HCT116 (cell line): ENCODE measurements around the gene ATG5. TPM values are rescaled to one million over a fixed set of nuclear protein-coding genes. Genes with fewer than 3 reads are reported as not detected.

ENCODE experiments used
- ATAC-seq: fragments of 200-7000 bp; cut with Tn5 transposase; 2 replicates; pipeline ENCODE4 v1.9.1; 2020; ENCODE audit warnings: mild to moderate bottlenecking, moderate library complexity
- BruUV-seq: library from RNA; stranded (reverse); fragments of 400-500 nt; replicated peaks from 2 replicates; lab custom pipeline; 2021; lab: Mats Ljungman, UMichigan
- CTCF ChIA-PET: fragments of 300-600 bp; sonication (Branson Sonifier 250); formaldehyde crosslinking; loops from one replicate; lab custom pipeline; 2021; ENCODE audit warnings: antibody characterized with exemption; lab: Charles Lee
- POLR2A ChIA-PET: fragments of 300-600, 350-600 bp; sonication (Branson Sonifier 250); formaldehyde crosslinking; loops from one replicate; lab custom pipeline; 2021; ENCODE audit warnings: antibody characterized with exemption; lab: Charles Lee
- RAD21 ChIA-PET, 2 experiments: fragments of 300-600 bp; sonication (Branson Sonifier 250); formaldehyde crosslinking; loops; one replicate each; lab custom pipeline; 2023; ENCODE audit warnings: low total read pairs in 2 of 2; ENCODE audit not compliant: uncharacterized antibody in 2 of 2, unreplicated experiment in 2 of 2, low non-redundant PET in 1 of 2; lab: Charles Lee
- DNase-seq: peaks from one replicate; pipeline ENCODE4 v3.0.0-alpha.2; 2010; ENCODE audit warnings: low read depth, low spot score
- H2AFZ ChIP-seq: fragments of 200-600 bp; shearing (Covaris generic), sonication (generic); 2 replicates; pipeline ENCODE4 v1.6.1; 2017; ENCODE audit warnings: low read depth, mixed run types, mixed read lengths, antibody characterized with exemption, low read length; ENCODE audit not compliant: poor library complexity, severe bottlenecking
- H3K27ac ChIP-seq: 2 replicates; pipeline ENCODE4 v1.5.1; 2012; ENCODE audit warnings: low read depth, low read length
- H3K27me3 ChIP-seq: fragments of 200-600 bp; sonication (generic); 2 replicates; pipeline ENCODE4 v1.6.1; 2016; ENCODE audit warnings: mixed run types, low read length, mixed read lengths; ENCODE audit not compliant: insufficient read depth
- H3K36me3 ChIP-seq, 2 experiments: fragments of 200-500 bp in 1 of 2; fragments of 200-600 bp in 1 of 2; sonication (Bioruptor generic) in 1 of 2; sonication (generic) in 1 of 2; 2 replicates each; pipeline versions ENCODE4 v1.5.1 to v1.6.1; 2014 to 2016; ENCODE audit warnings: low read length in 2 of 2, inconsistent platforms in 1 of 2, mixed read lengths in 1 of 2, mixed run types in 1 of 2; ENCODE audit not compliant: insufficient read depth in 2 of 2, control insufficient read depth in 1 of 2
- H3K4me1 ChIP-seq, 2 experiments: fragments of 200-600 bp in 1 of 2; sonication (generic) in 1 of 2; 2 replicates each; pipeline versions ENCODE4 v1.5.1 to v1.6.1; 2012 to 2017; ENCODE audit warnings: low read length in 2 of 2, inconsistent platforms in 1 of 2, mild to moderate bottlenecking in 1 of 2, mixed read lengths in 1 of 2, mixed run types in 1 of 2, moderate library complexity in 1 of 2; ENCODE audit not compliant: insufficient read depth in 2 of 2, control insufficient read depth in 1 of 2
- H3K4me2 ChIP-seq: fragments of 200-600 bp; sonication (generic); 2 replicates; pipeline ENCODE4 v1.6.1; 2017; ENCODE audit warnings: mixed run types, low read length, mixed read lengths
- H3K4me3 ChIP-seq, 2 experiments: fragments of 200-600 bp in 1 of 2; sonication (generic) in 1 of 2; replicated peaks in 1 of 2; 2 replicates each; pipeline ENCODE4 v1.5.1; 2011 to 2016; ENCODE audit warnings: low read length in 2 of 2, control low read depth in 1 of 2, low read depth in 1 of 2, mild to moderate bottlenecking in 1 of 2, mixed read lengths in 1 of 2, mixed run types in 1 of 2
- H3K79me2 ChIP-seq: fragments of 200-600 bp; sonication (generic); 2 replicates; pipeline ENCODE4 v1.6.1; 2017; ENCODE audit warnings: mild to moderate bottlenecking, mixed run types, low read length, moderate library complexity, mixed read lengths; ENCODE audit not compliant: insufficient read depth
- H3K9ac ChIP-seq: fragments of 200-600 bp; sonication (generic); 2 replicates; pipeline ENCODE4 v1.6.1; 2016; ENCODE audit warnings: low read length, mixed read lengths
- H3K9me2 ChIP-seq: fragments of 200-600 bp; sonication (generic), shearing (Covaris generic); 2 replicates; pipeline ENCODE4 v1.6.1; 2017; ENCODE audit warnings: mixed run types, mild to moderate bottlenecking, moderate library complexity; ENCODE audit not compliant: insufficient read depth
- H3K9me3 ChIP-seq, 2 experiments: fragments of 200-500 bp in 1 of 2; fragments of 200-600 bp in 1 of 2; sonication (Bioruptor generic) in 1 of 2; sonication (generic) in 1 of 2; 2 replicates each; pipeline ENCODE4 v1.6.1; 2014 to 2017; ENCODE audit warnings: low read length in 2 of 2, mixed read lengths in 2 of 2, inconsistent platforms in 1 of 2, low read depth in 1 of 2, mild to moderate bottlenecking in 1 of 2, mixed run types in 1 of 2, moderate library complexity in 1 of 2; ENCODE audit not compliant: control insufficient read depth in 1 of 2, insufficient read depth in 1 of 2
- H4K20me1 ChIP-seq: fragments of 200-600 bp; sonication (generic), shearing (Covaris generic); 2 replicates; pipeline ENCODE4 v1.6.1; 2017; ENCODE audit warnings: mixed run types, mild to moderate bottlenecking, moderate library complexity; ENCODE audit not compliant: insufficient read depth
- CBX3 ChIP-seq: IDR thresholded peaks from 2 replicates; pipeline ENCODE4 v1.6.1; 2012; ENCODE audit warnings: low read depth
- CTCF ChIP-seq, 3 experiments: fragments of 200-600 bp in 1 of 3; sonication (generic) in 1 of 3; IDR thresholded peaks in 2 of 3; conservative IDR thresholded peaks in 1 of 3; 2 replicates each; pipeline ENCODE4 v1.5.1; 2012 to 2017; ENCODE audit warnings: low read depth in 2 of 3, low read length in 2 of 3, antibody characterized with exemption in 1 of 3, borderline replicate concordance in 1 of 3, control low read depth in 1 of 3, mild to moderate bottlenecking in 1 of 3, mixed read lengths in 1 of 3, mixed run types in 1 of 3, moderate library complexity in 1 of 3; ENCODE audit not compliant: insufficient read depth in 1 of 3
- EZH2 ChIP-seq: fragments of 200-600 bp; sonication (generic); IDR thresholded peaks from 2 replicates; pipeline ENCODE4 v1.6.1; 2017; ENCODE audit warnings: antibody characterized with exemption, mixed run types
- FOSL1 ChIP-seq: IDR thresholded peaks from 2 replicates; pipeline ENCODE4 v1.6.1; 2012; ENCODE audit warnings: low read depth
- JUND ChIP-seq: IDR thresholded peaks from 2 replicates; pipeline ENCODE4 v1.6.1; 2012
- MAX ChIP-seq: IDR thresholded peaks from 2 replicates; pipeline ENCODE4 v1.6.1; 2012
- POLR2A ChIP-seq: IDR thresholded peaks from 2 replicates; pipeline ENCODE4 v1.7.0; 2011; ENCODE audit warnings: borderline replicate concordance; ENCODE audit not compliant: insufficient read depth, insufficient read length; ENCODE audit errors: extremely low read depth
- YY1 ChIP-seq: IDR thresholded peaks from 2 replicates; pipeline ENCODE4 v1.6.1; 2011; ENCODE audit warnings: low read length, low read depth, moderate library complexity, mild to moderate bottlenecking; ENCODE audit not compliant: insufficient replicate concordance; ENCODE audit errors: extremely low read depth
- ZBTB33 ChIP-seq: IDR thresholded peaks from 2 replicates; pipeline ENCODE4 v1.6.1; 2011; ENCODE audit warnings: mild to moderate bottlenecking, low read length, moderate library complexity; ENCODE audit not compliant: insufficient replicate concordance; ENCODE audit errors: extremely low read depth
- ZFX ChIP-seq: fragments of 450-650 bp; IDR thresholded peaks from 2 replicates; pipeline ENCODE4 v1.6.1; 2017
- intact Hi-C: fragments of 100-400 bp; cut with micrococcal nuclease; formaldehyde crosslinking; loops from 2 replicates; pipeline ENCODE4 v1.10.0; 2022
- total RNA-seq: library from RNA; stranded (reverse); gene quantifications from one replicate; pipeline ENCODE4 v1.2.1, GENCODE V29; 2021; ENCODE audit not compliant: unreplicated experiment

Gene ATG5
- total RNA-seq, 1 experiment from 2014 or later, result 39.6 TPM

DNA sequence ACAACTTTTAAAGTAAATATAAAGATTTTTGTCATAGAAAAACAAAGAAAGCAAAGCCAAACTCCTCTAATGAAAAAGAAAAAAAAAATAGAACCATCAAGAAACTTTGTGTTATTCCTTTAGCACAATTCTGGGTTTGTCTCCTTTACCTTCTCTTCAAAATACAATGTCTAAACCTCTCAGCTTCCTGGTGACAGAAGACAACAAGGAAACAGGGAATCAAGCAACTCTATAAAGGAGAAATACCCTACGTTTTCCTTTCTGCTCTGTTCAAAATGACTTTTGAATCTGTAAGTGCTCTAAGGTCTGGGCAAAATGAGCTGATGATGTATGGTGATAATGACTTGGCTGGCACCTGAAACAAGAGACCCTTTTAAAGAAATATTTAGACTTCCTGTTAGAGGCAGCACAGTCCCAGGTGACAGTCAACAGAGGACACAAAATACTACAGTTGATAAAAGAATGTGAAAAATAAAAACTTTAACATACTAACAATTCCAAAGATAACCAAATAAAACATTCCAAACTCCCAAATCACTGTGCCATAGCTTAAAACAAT, 138.1 kb downstream of the ATG5 start:
- Histone ChIP-seq H3K9me2 (no peaks in the 10 kb centered on the region), H3K4me2 (no peak overlapping the region), H3K27me3 (no peaks in the 10 kb centered on the region), H3K79me2 (no peaks in the 10 kb centered on the region), H3K4me3 (no peak overlapping the region), H3K36me3 (no peaks in the 10 kb centered on the region), H2AFZ (no peak overlapping the region), H4K20me1 (0 out of 2 replicates have a peak, but pooled peaks cover 2% of the 10 kb centered on the region), H3K9ac (no peak overlapping the region), H3K4me1 (peaks cover 5 to 6% of the 10 kb centered on the region in 2 experiments; a peak in 3 of 4 replicates), H3K27ac (no peak overlapping the region), H3K9me3 (no peaks in the 10 kb centered on the region)
- TF ChIP-seq MAX, result no peak
- no peak for TF ChIP-seq EZH2
- TF ChIP-seq ZBTB33, result no peak
- no peak for TF ChIP-seq ZFX
- TF ChIP-seq FOSL1, result no peak
- no peak for TF ChIP-seq JUND
- TF ChIP-seq CBX3, result no peak
- no peak for TF ChIP-seq CTCF (IDR thresholded peaks at IDR 0.05 in 2 of 3, conservative IDR thresholded peaks at IDR 0.05 in 1 of 3; ENCODE audit: borderline replicate concordance in 1 of 3, insufficient read depth in 1 of 3, low read depth in 2 of 3, low read length in 2 of 3)
- no peak for TF ChIP-seq YY1
- no peak for TF ChIP-seq POLR2A
- ChIA-PET RAD21 (no interaction called here), CTCF (no interaction called here), POLR2A (no interaction called here)
- BruUV-seq, result no TSS peak
- intact Hi-C loops, result no loop called here
- DNase-seq, result no peak
- ATAC-seq, result no peak
